Measurements from ENCODE around the gene IFITM10. TPM values are rescaled to one million over a fixed set of nuclear protein-coding genes. Genes with fewer than 3 reads are reported as not detected.

IFITM10 gene
- total and polyA plus RNA-seq, 12 donors = 0.28 to 267 (median 31.6) TPM

DNA sequence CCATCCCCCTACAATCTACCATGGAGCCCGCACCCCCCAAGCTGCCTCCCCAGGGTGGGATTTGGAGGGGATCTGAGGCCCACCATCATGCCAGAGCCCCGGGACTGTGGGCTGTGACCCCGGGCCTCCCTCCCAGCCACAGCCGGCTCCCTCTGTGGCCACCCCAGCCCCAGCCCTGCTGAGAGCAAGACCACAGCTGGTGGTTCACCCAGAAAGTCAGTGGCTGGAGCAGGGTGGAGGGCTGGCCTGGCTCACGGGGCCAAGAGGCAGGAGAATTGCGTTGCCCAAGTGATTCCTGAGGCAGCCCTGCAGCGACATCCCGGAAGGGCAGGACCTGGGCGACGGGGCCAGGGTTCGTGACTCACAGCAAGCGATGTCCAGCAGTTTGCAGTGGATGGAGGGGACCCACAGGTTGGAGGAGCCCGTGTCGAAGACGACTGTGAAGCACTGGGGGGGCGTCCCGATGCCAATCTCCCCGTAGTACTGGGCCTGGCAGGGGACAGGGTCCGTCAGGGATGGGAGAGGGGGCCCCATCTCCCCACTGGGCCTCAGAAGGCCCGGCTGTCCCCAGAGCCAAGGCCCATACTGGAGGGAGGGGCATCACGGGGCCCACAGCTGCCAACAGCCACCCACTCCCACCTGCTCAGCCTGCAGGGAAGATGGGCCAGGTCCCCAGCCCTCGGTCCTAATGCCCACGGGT is 8.9 kb upstream of the IFITM10 start:
- Histone ChIP-seq H3K9me3 (replicated peaks in 1 of 3) (no peaks in the 10 kb centered on the region), H3K36me3 (replicated peaks in 1 of 2) (peaks cover 0 to 59% of the 10 kb centered on the region in 2 donors), H3K27me3 (no peaks in the 10 kb centered on the region), H3K4me3 (peak overlapping the region in 1 of 4 donors; percentile 40), H3K27ac (peak overlapping the region; percentile 83 to 100 (median 96)), H3K4me1 (replicated peaks in 1 of 2) (peaks cover 63 to 82% of the 10 kb centered on the region in 2 donors)
- TF ChIP-seq, protein P1, sequence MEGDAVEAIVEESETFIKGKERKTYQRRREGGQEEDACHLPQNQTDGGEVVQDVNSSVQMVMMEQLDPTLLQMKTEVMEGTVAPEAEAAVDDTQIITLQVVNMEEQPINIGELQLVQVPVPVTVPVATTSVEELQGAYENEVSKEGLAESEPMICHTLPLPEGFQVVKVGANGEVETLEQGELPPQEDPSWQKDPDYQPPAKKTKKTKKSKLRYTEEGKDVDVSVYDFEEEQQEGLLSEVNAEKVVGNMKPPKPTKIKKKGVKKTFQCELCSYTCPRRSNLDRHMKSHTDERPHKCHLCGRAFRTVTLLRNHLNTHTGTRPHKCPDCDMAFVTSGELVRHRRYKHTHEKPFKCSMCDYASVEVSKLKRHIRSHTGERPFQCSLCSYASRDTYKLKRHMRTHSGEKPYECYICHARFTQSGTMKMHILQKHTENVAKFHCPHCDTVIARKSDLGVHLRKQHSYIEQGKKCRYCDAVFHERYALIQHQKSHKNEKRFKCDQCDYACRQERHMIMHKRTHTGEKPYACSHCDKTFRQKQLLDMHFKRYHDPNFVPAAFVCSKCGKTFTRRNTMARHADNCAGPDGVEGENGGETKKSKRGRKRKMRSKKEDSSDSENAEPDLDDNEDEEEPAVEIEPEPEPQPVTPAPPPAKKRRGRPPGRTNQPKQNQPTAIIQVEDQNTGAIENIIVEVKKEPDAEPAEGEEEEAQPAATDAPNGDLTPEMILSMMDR (IDR thresholded peaks at IDR 0.05) = no peak
- no peak for TF ChIP-seq POLR2A (IDR thresholded peaks at IDR 0.05)
- peak in 6 of 7 donors; percentile 62 to 83 (median 70) for DNase-seq
- WGBS, 4 donors = 63 to 93% (median 67%) methylated on average over 3 to 23 of the region's 23 CpGs
- intact Hi-C loops (cut with DNase I) = no loop called here

DNA sequence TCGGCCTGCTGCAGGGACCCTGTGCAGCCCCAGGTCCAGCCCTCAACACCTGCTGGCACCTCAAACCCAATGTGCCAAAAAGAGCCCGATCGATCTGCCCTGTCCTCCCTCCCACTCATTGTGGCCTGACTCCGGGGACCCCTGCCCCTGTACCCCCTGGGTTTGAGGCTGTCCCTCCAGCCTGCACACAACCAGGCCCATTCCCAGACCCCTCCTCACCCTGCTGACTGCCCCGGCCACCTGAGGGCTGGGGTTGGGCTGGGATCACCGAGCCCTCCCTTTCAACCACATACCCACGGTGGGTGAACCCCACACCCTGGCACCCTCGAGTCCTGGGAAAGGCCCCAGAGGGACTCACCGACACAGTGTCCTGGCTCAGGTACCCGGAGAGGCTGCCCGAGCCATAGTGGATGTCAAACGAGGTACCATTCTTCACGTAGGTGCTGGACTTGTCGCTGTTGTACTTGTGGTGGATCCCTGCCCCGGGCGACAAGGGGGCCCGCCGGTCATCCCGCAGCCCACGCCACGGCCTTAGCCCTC is 8.3 kb upstream of the IFITM10 start:
- intact Hi-C loops (cut with DNase I) = no loop called here
- TF ChIP-seq, protein P1 (IDR thresholded peaks at IDR 0.05) = no peak
- TF ChIP-seq POLR2A (IDR thresholded peaks at IDR 0.05) = no peak
- Histone ChIP-seq H3K27ac (peak overlapping the region; percentile 45 to 100 (median 96)), H3K9me3 (replicated peaks in 1 of 3) (no peaks in the 10 kb centered on the region), H3K36me3 (replicated peaks in 1 of 2) (peaks cover 0 to 64% of the 10 kb centered on the region in 2 donors), H3K27me3 (no peaks in the 10 kb centered on the region), H3K4me3 (peak overlapping the region in 1 of 4 donors; percentile 18), H3K4me1 (replicated peaks in 1 of 2) (peaks cover 62 to 80% of the 10 kb centered on the region in 2 donors)
- no peak for DNase-seq
- 77 to 89% (median 83%) methylated on average over 7 to 21 of the region's 21 CpGs for WGBS, 4 donors

DNA sequence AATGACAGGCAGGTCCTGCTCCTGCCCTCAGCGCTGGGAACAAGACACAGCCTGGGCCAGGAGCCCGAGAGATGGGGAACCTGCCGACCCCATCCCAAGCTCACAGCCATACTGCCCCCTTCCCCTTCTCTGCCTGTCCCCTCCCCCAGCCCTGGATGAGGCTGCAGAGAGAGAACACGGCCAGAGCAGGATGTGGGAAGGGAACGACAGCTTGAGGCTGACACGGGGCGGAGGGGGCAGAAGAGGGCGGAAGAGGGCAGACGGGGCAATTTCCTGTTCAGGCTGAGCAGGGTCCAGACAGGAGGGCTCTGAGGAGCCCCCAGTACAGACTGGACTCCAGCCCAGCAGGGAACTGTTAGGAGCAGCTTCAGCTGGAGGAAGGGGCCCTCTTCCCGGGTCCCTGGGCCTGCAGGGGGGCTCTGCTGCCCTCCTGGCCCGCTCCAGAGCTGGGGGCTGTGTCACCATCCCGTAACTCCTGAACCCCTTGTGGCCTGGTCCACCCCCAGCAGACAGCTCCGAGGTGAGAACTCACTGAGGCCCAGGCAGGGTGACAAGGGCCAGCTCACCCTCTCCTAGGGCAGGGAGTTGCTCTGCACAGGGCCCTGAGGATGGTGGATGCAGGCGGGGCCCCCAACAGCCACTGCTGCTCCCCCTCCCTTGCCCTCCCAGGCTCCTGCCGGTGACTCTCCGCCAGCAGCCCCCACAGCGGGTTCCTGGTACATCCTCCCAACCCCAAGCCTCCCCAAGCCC is 7.6 kb upstream of the IFITM10 start:
- peak in 3 of 7 donors; percentile 45 to 62 (median 50) for DNase-seq
- H3K9me3 ChIP-seq (replicated peaks in 1 of 3) = no peaks in the 10 kb centered on the region
- H3K27me3 ChIP-seq = no peaks in the 10 kb centered on the region
- peaks cover 0 to 71% of the 10 kb centered on the region in 2 donors for H3K36me3 ChIP-seq (replicated peaks in 1 of 2)
- TF ChIP-seq, protein P1 (IDR thresholded peaks at IDR 0.05) = no peak
- TF ChIP-seq POLR2A (IDR thresholded peaks at IDR 0.05) = peak in 1 of 2 donors; percentile 5
- intact Hi-C loops (cut with DNase I) = no loop called here
- peak overlapping the region in 1 of 4 donors; percentile 18 for H3K4me3 ChIP-seq
- 45 to 67% (median 63%) methylated on average over 10 to 17 of the region's 17 CpGs for WGBS, 4 donors
- peak overlapping the region in 4 of 5 donors; percentile 83 to 100 (median 96) for H3K27ac ChIP-seq
- peaks cover 67 to 86% of the 10 kb centered on the region in 2 donors for H3K4me1 ChIP-seq (replicated peaks in 1 of 2)
